HEK293 (cell line): Measurements from ENCODE around the gene ARL15.

Experiments
- CTCF ChIA-PET: fragments of 350-600 bp; formaldehyde crosslinking; extraction: SDS; loops from one replicate; lab custom pipeline; 2021; ENCODE audit warnings: antibody characterized with exemption; lab: Yijun Ruan, JAX
- POLR2A ChIA-PET: fragments of 300-600 bp; formaldehyde crosslinking; extraction: SDS; loops from one replicate; lab custom pipeline; 2020; ENCODE audit warnings: antibody characterized with exemption, inconsistent platforms; lab: Yijun Ruan, JAX
- H3K27ac ChIP-seq: fragments of 200-500 bp; sonication (Bioruptor generic); 2 replicates; pipeline ENCODE4 v1.5.1; 2014; ENCODE audit warnings: low read depth, low read length, control low read depth, inconsistent platforms; ENCODE audit errors: extremely low read depth
- H3K36me3 ChIP-seq, 2 experiments: fragments of 200-500 bp in 1 of 2; sonication (Bioruptor generic) in 1 of 2; 1 replicate in 1 of 2; 2 replicates in 1 of 2; pipeline ENCODE4 v1.5.1; 2014 to 2017; ENCODE audit warnings: inconsistent platforms in 2 of 2, low read length in 2 of 2; ENCODE audit not compliant: control insufficient read depth in 2 of 2, insufficient read depth in 1 of 2
- H3K4me1 ChIP-seq: fragments of 200-500 bp; sonication (Bioruptor generic); 2 replicates; pipeline ENCODE4 v1.5.1; 2014; ENCODE audit warnings: mild to moderate bottlenecking, low read length, inconsistent platforms; ENCODE audit not compliant: control insufficient read depth, insufficient read depth
- H3K4me3 ChIP-seq: 2 replicates; pipeline ENCODE4 v1.5.1; 2011; ENCODE audit warnings: low read depth, mild to moderate bottlenecking, control low read depth, low read length, moderate library complexity
- H3K9me3 ChIP-seq: fragments of 200-500 bp; sonication (Bioruptor generic); 2 replicates; pipeline ENCODE4 v1.5.1; 2014; ENCODE audit warnings: low read depth, low read length, inconsistent platforms; ENCODE audit not compliant: control insufficient read depth, insufficient read depth
- GLI2 ChIP-seq: fragments of 450-650 bp; formaldehyde crosslinking; IDR thresholded peaks from 2 replicates; pipeline ENCODE4; 2017; ENCODE audit warnings: missing biosample characterization, missing genetic modification characterization, low read depth, borderline replicate concordance
- GLIS2 ChIP-seq: fragments of 450-650 bp; formaldehyde crosslinking; IDR thresholded peaks from 2 replicates; pipeline ENCODE4 v1.5.1; 2016; ENCODE audit warnings: missing biosample characterization, missing genetic modification characterization
- IKZF3 ChIP-seq: fragments of 450-650 bp; IDR thresholded peaks from 2 replicates; pipeline ENCODE4 v1.5.0; 2018; ENCODE audit warnings: missing biosample characterization, mild to moderate bottlenecking, missing genetic modification characterization, moderate library complexity
- KLF7 ChIP-seq: fragments of 450-650 bp; formaldehyde crosslinking; IDR thresholded peaks from 2 replicates; pipeline ENCODE4 v1.5.1; 2016; ENCODE audit warnings: missing biosample characterization, missing genetic modification characterization, borderline replicate concordance
- KLF8 ChIP-seq: fragments of 450-650 bp; formaldehyde crosslinking; IDR thresholded peaks from 2 replicates; pipeline ENCODE4 v1.5.1; 2016; ENCODE audit warnings: missing biosample characterization, missing genetic modification characterization
- YY1 ChIP-seq: fragments of 450-650 bp; formaldehyde crosslinking; IDR thresholded peaks from 2 replicates; pipeline ENCODE4 v1.5.1; 2018; ENCODE audit warnings: missing biosample characterization, missing genetic modification characterization
- ZBTB48 ChIP-seq: fragments of 450-650 bp; formaldehyde crosslinking; IDR thresholded peaks from 2 replicates; pipeline ENCODE4 v1.5.1; 2016; ENCODE audit warnings: missing biosample characterization, missing genetic modification characterization
- ZNF140 ChIP-seq: fragments of 450-650 bp; formaldehyde crosslinking; IDR thresholded peaks from 2 replicates; pipeline ENCODE4 v1.5.1; 2016; ENCODE audit warnings: missing biosample characterization, missing genetic modification characterization
- ZNF202 ChIP-seq: fragments of 450-650 bp; formaldehyde crosslinking; IDR thresholded peaks from 2 replicates; pipeline ENCODE4 v1.5.1; 2016; ENCODE audit warnings: missing biosample characterization, missing genetic modification characterization, borderline replicate concordance
- ZNF211 ChIP-seq: fragments of 450-650 bp; formaldehyde crosslinking; IDR thresholded peaks from 2 replicates; pipeline ENCODE4 v1.5.1; 2016; ENCODE audit warnings: low read depth, missing biosample characterization, missing genetic modification characterization
- ZNF214 ChIP-seq: fragments of 450-650 bp; formaldehyde crosslinking; IDR thresholded peaks from 2 replicates; pipeline ENCODE4 v1.5.1; 2017; ENCODE audit warnings: missing biosample characterization, mild to moderate bottlenecking, missing genetic modification characterization, borderline replicate concordance
- ZNF221 ChIP-seq: fragments of 450-650 bp; formaldehyde crosslinking; IDR thresholded peaks from 2 replicates; pipeline ENCODE4 v1.5.1; 2017; ENCODE audit warnings: missing biosample characterization, missing genetic modification characterization, borderline replicate concordance
- ZNF274 ChIP-seq, 2 experiments: fragments of 200-500 bp in 1 of 2; fragments of 450-650 bp in 1 of 2; sonication (Bioruptor generic) in 1 of 2; formaldehyde crosslinking in 1 of 2; IDR thresholded peaks; 2 replicates each; pipeline versions ENCODE4 v1.5.1 to v1.6.1; 2014 to 2016; ENCODE audit warnings: borderline replicate concordance in 1 of 2, inconsistent platforms in 1 of 2, low read length in 1 of 2, missing biosample characterization in 1 of 2, missing genetic modification characterization in 1 of 2
- ZNF280C ChIP-seq: fragments of 450-650 bp; formaldehyde crosslinking; IDR thresholded peaks from 2 replicates; pipeline ENCODE4 v1.5.1; 2016; ENCODE audit warnings: missing biosample characterization, missing genetic modification characterization
- ZNF48 ChIP-seq: fragments of 450-650 bp; formaldehyde crosslinking; IDR thresholded peaks from 2 replicates; pipeline ENCODE4 v1.5.1; 2016; ENCODE audit warnings: missing biosample characterization, missing genetic modification characterization
- ZNF544 ChIP-seq: fragments of 450-650 bp; formaldehyde crosslinking; IDR thresholded peaks from 2 replicates; pipeline ENCODE4 v1.5.0; 2017; ENCODE audit warnings: missing biosample characterization, missing genetic modification characterization
- ZNF596 ChIP-seq: fragments of 450-650 bp; IDR thresholded peaks from 2 replicates; pipeline ENCODE4 v1.5.0; 2018; ENCODE audit warnings: missing biosample characterization, mild to moderate bottlenecking, missing genetic modification characterization, moderate library complexity
- ZNF768 ChIP-seq: fragments of 450-650 bp; formaldehyde crosslinking; IDR thresholded peaks from 2 replicates; pipeline ENCODE4 v1.5.1; 2018; ENCODE audit warnings: missing biosample characterization, mild to moderate bottlenecking, missing genetic modification characterization
- ZNF777 ChIP-seq: fragments of 450-650 bp; formaldehyde crosslinking; IDR thresholded peaks from 2 replicates; pipeline ENCODE4 v1.5.1; 2017; ENCODE audit warnings: missing biosample characterization, missing genetic modification characterization, borderline replicate concordance
- ZXDB ChIP-seq: fragments of 450-650 bp; formaldehyde crosslinking; IDR thresholded peaks from 2 replicates; pipeline ENCODE4 v1.5.1; 2016; ENCODE audit warnings: missing biosample characterization, missing genetic modification characterization
- TF ChIP-seq, protein P1 (sequence below): fragments of 450-650 bp; formaldehyde crosslinking; IDR thresholded peaks from 2 replicates; pipeline ENCODE4 v1.5.1; 2017; ENCODE audit warnings: missing biosample characterization, missing genetic modification characterization
- TF ChIP-seq, protein P2 (sequence below): fragments of 450-650 bp; formaldehyde crosslinking; IDR thresholded peaks from 2 replicates; pipeline ENCODE4 v1.5.1; 2017; ENCODE audit warnings: missing biosample characterization, missing genetic modification characterization
- TF ChIP-seq, protein P3 (sequence below): fragments of 450-650 bp; formaldehyde crosslinking; IDR thresholded peaks from 2 replicates; pipeline ENCODE4 v1.5.1; 2016; ENCODE audit warnings: missing biosample characterization, missing genetic modification characterization, borderline replicate concordance

Gene ARL15

GRCh38 chr5:53987101-53987500 is 323.3 kb downstream of the ARL15 start (continued):
- no peak for TF ChIP-seq ZNF280C
- TF ChIP-seq ZNF777 (tag by site-specific recombination) = no peak
- TF ChIP-seq GLI2 (tag by site-specific recombination) = no peak
- TF ChIP-seq GLIS2 = no peak
- no peak for TF ChIP-seq ZNF214 (tag by site-specific recombination)
- TF ChIP-seq KLF7 (tag by site-specific recombination) = no peak
- TF ChIP-seq ZNF140 (tag by site-specific recombination) = no peak
- TF ChIP-seq ZNF768 (tag by site-specific recombination) = no peak
- TF ChIP-seq, protein P1, sequence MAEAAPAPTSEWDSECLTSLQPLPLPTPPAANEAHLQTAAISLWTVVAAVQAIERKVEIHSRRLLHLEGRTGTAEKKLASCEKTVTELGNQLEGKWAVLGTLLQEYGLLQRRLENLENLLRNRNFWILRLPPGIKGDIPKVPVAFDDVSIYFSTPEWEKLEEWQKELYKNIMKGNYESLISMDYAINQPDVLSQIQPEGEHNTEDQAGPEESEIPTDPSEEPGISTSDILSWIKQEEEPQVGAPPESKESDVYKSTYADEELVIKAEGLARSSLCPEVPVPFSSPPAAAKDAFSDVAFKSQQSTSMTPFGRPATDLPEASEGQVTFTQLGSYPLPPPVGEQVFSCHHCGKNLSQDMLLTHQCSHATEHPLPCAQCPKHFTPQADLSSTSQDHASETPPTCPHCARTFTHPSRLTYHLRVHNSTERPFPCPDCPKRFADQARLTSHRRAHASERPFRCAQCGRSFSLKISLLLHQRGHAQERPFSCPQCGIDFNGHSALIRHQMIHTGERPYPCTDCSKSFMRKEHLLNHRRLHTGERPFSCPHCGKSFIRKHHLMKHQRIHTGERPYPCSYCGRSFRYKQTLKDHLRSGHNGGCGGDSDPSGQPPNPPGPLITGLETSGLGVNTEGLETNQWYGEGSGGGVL (tag by site-specific recombination) = no peak
- no peak for TF ChIP-seq KLF8 (tag by site-specific recombination)
- TF ChIP-seq ZXDB = no peak
- TF ChIP-seq, all 188 proteins: peak for 0

DNA sequence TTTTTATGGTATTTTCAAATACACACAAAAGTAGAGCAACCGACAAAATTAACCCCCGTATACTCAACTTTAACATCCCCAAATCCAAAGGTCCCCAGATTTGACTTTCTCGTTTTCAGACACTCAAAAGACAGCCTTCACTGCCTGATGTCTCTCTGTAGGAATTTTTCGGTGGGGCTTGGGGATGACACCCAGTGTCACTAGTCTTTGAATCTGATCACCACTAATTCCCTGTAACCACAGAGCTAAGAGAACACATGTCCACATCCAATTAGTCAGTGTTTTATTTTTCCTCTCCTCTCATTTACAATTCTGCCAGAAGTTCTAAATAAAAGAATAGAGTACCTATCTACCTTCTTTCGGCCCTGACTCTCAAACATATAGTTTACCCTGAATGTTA is 324.6 kb downstream of the ARL15 start:
- no peaks in the 10 kb centered on the region for H3K4me1 ChIP-seq

More for the DNA sequence above, 324.6 kb downstream of the ARL15 start:
- H3K9me3 ChIP-seq = no peaks in the 10 kb centered on the region
- TF ChIP-seq ZNF274 (IDR thresholded peaks at IDR 0.05; ENCODE audit: low read length) = no peak
- no peak for TF ChIP-seq ZNF274 (tag by site-specific recombination; IDR thresholded peaks at IDR 0.05; ENCODE audit: borderline replicate concordance)
- TF ChIP-seq, protein P2, sequence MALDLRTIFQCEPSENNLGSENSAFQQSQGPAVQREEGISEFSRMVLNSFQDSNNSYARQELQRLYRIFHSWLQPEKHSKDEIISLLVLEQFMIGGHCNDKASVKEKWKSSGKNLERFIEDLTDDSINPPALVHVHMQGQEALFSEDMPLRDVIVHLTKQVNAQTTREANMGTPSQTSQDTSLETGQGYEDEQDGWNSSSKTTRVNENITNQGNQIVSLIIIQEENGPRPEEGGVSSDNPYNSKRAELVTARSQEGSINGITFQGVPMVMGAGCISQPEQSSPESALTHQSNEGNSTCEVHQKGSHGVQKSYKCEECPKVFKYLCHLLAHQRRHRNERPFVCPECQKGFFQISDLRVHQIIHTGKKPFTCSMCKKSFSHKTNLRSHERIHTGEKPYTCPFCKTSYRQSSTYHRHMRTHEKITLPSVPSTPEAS (tag by site-specific recombination) = no peak
- TF ChIP-seq ZNF221 (tag by site-specific recombination) = no peak
- no peak for TF ChIP-seq ZNF596 (tag by site-specific recombination)
- no peak for TF ChIP-seq YY1 (tag by site-specific recombination)
- TF ChIP-seq ZBTB48 (tag by site-specific recombination) = no peak
- TF ChIP-seq ZNF544 (tag by site-specific recombination) = no peak
- TF ChIP-seq, protein P3, sequence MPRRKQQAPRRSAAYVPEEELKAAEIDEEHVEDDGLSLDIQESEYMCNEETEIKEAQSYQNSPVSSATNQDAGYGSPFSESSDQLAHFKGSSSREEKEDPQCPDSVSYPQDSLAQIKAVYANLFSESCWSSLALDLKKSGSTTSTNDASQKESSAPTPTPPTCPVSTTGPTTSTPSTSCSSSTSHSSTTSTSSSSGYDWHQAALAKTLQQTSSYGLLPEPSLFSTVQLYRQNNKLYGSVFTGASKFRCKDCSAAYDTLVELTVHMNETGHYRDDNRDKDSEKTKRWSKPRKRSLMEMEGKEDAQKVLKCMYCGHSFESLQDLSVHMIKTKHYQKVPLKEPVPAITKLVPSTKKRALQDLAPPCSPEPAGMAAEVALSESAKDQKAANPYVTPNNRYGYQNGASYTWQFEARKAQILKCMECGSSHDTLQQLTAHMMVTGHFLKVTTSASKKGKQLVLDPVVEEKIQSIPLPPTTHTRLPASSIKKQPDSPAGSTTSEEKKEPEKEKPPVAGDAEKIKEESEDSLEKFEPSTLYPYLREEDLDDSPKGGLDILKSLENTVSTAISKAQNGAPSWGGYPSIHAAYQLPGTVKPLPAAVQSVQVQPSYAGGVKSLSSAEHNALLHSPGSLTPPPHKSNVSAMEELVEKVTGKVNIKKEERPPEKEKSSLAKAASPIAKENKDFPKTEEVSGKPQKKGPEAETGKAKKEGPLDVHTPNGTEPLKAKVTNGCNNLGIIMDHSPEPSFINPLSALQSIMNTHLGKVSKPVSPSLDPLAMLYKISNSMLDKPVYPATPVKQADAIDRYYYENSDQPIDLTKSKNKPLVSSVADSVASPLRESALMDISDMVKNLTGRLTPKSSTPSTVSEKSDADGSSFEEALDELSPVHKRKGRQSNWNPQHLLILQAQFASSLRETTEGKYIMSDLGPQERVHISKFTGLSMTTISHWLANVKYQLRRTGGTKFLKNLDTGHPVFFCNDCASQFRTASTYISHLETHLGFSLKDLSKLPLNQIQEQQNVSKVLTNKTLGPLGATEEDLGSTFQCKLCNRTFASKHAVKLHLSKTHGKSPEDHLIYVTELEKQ (tag by site-specific recombination) = no peak
- TF ChIP-seq IKZF3 (tag by site-specific recombination) = no peak
- TF ChIP-seq ZNF202 = no peak
- TF ChIP-seq ZNF48 (tag by site-specific recombination) = no peak
- no peak for TF ChIP-seq ZNF211
- TF ChIP-seq, protein P1 (tag by site-specific recombination) = no peak
- no peak overlapping the region for H3K4me3 ChIP-seq
- H3K36me3 ChIP-seq = no peaks in the 10 kb centered on the region
- ChIA-PET CTCF (no interaction called here), POLR2A (no interaction called here)
- H3K27ac ChIP-seq = no peak overlapping the region
